Measurements from ENCODE around the gene SPTB.

SPTB gene

DNA sequence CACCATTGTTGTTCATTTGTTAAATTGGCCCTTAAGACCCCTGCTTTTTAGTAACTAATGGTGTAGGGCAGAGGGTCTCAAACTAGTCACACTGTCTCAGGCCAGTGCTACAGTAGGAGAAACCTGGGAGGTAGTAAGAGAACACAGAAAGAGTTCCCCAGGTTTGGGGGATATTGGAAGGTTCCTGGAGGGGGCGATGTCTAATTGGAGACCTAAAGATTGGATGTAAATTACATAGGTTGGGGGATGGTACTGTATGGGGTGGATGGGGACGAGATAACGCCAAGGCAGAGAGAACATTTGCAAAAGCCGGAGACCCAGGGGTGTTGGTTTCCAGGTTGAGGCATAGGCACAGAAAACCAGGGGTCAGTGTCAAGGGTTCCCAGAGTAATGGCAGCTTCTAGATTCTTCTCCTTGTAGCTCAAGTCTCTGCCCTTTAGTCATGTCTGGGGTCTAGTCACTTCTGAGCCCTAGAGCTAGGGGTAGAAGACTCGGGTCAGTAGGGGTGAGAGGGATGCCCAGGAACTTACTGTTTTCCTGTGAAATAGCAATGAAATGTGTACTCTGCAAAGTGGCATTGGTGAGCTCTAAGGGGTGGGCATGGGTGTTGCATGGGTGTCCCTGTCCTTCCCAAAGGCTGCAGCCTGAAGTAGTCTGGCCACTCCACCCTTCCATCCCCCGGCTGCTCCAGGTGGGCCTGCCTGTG lies 153.7 kb downstream of the SPTB start:
- Mint-ChIP-seq H3K4me3 (no peak overlapping the region), H3K27me3 (peaks cover 37% of the 10 kb centered on the region), H3K4me1 (peaks cover 10% of the 10 kb centered on the region), H3K9me3 (peaks cover under 1% of the 10 kb centered on the region), H3K36me3 (no peaks in the 10 kb centered on the region), H3K27ac (no peak overlapping the region)
- no peak for ATAC-seq

DNA sequence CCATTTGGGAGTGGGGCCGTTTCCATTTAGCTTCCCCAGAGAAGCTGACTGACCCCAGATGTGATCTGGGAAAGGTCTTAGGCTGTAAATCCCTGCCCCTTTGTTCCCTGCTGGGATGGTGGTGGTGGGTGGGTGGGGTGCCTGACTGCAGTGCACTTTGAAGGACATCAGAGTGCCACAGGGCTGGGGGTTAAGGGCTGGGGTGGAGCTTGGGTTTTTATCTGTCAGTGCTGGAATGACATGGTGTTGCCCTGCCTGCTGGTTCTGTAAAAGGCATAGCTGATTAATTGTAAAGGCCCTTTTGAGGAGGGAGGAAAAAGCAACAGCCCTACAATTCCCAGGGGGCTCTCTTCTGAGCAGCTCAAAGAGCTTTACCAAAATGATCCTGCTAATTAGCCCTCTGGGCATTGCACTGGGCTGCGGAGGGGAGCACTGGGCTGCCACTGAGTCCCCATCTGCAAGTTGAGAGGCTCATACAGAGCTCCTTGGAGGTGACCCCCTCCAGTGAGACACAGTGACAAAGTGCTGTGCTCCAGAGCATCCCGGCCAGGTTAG lies 154.4 kb downstream of the SPTB start:
- peaks cover 4% of the 10 kb centered on the region for H3K9me3 Mint-ChIP-seq
- H3K4me1 Mint-ChIP-seq: peaks cover 10% of the 10 kb centered on the region
- no peaks in the 10 kb centered on the region for H3K36me3 Mint-ChIP-seq
- H3K27ac Mint-ChIP-seq: no peak overlapping the region
- no peak overlapping the region for H3K4me3 Mint-ChIP-seq
- no peak for ATAC-seq
- peaks cover 44% of the 10 kb centered on the region for H3K27me3 Mint-ChIP-seq

DNA sequence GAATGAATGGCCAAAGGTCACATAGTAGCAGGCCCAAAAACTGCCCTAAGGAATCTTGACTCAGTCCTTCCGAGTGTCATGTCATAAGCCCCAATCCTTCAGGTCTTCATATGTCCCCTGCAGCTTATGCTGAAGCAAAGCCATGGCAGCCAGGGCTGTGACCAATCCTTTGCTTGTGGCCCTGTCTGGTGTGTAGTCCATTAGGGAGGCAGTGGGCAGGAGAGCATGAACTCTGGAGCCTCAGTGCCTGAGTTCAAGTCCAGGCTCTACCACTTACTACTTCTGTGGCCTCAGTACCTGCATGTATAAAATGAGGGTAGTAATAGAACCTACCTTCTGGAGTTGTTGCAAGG lies 155.2 kb downstream of the SPTB start:
- H3K27me3 Mint-ChIP-seq: peaks cover 45% of the 10 kb centered on the region
- H3K27ac Mint-ChIP-seq: no peak overlapping the region
- H3K9me3 Mint-ChIP-seq: peaks cover 4% of the 10 kb centered on the region
- no peak for ATAC-seq
- H3K4me3 Mint-ChIP-seq: no peak overlapping the region
- no peaks in the 10 kb centered on the region for H3K36me3 Mint-ChIP-seq
- peaks cover 10% of the 10 kb centered on the region for H3K4me1 Mint-ChIP-seq

DNA sequence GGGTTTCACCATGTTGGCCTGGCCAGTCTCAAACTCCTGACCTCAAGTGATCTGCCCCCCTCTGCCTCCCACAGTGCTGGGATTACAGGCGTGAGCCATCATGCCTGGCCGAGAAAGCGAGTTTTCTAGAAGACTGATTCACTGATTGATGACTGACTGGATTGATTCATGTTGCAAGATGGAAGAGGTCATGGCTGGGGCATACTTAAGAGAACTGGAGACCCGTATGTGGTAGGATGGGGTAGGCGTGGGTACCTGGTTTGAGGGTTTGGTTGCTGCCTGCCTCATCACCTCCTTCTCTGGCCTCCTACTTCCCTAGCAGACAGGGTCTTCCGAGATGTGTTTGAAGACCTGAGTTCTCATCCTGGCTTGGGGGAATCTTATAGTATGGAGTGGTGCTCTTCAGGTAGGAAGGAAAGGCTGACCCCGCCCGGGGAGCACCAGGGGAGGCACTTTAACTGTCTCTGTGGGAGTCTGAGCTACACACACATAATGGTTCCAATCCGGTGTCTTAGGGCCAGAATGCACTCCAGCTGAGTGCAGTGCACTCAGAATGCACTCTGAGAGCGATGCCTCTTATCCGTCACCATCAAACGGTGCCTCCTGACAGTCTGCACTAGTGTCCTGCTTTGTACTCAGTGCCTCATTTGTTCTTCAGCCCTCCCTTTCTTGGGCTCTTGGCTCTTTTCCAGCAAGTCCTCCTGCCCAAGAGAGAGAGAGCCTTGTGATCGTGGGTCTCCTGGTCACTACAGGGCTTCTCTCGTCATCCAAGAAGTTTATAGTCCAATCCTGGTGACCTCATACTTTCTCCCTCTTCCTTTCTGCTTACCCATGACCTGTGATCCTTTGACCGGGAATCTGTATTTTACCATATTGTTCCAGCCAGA lies 155.8 kb downstream of the SPTB start:
- Mint-ChIP-seq H3K27ac (no peak overlapping the region), H3K4me3 (no peak overlapping the region), H3K4me1 (peaks cover 10% of the 10 kb centered on the region), H3K27me3 (peaks cover 48% of the 10 kb centered on the region), H3K36me3 (no peaks in the 10 kb centered on the region), H3K9me3 (peaks cover 4% of the 10 kb centered on the region)
- no peak for ATAC-seq

DNA sequence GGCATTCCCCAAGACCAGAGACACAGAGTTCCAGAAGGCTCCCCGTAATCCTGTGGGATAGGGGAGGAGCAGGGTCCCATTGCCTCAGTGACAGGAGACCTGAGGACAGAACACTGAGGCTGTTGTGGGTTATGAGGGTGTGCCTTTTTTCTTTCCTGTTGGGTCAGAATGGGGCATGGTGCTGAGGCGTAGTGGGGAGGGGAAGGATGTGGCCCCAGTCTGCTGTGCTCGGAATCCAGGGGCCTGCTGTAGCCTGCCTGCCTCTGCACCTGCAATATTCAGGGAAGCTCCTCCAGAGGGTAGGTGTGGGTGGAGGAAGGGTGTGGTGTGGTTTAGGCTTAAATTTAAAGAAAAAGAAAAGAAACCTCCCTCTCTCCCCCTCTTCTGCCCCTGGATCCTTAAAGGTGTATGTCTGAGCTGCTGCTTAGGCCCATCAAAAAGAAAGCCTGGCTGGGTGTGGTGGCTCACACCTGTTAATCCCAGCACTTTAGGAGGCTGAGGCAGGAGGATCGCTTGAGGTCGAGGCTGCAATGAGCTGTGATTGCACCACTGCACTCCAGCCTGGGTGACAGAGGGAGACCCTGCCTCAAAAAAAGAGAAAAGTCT lies 156.8 kb downstream of the SPTB start:
- H3K9me3 Mint-ChIP-seq: peaks cover 4% of the 10 kb centered on the region
- H3K27ac Mint-ChIP-seq: no peak overlapping the region
- ATAC-seq: no peak
- peaks cover 55% of the 10 kb centered on the region for H3K27me3 Mint-ChIP-seq
- H3K4me1 Mint-ChIP-seq: peaks cover 1% of the 10 kb centered on the region
- H3K36me3 Mint-ChIP-seq: no peaks in the 10 kb centered on the region
- H3K4me3 Mint-ChIP-seq: no peak overlapping the region

DNA sequence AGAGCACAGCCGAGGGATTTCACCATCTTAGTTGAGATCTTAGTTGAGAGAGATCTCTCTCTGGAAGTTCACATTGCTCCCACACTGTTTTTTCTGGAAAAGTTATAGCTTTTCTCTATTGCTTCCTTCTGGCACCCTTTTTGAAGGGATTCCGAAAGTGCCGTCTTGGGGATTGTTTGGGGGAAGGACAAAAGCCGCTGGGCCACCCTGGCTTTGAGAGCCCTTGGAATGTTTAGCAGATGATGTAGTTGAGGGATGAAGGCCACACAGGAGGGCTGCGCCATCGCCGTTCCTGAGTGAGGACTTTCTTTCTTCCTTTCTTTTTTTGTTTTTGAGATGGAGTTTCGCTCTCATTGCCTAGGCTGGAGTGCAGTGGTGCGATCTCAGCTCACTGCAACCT lies 157.8 kb downstream of the SPTB start:
- no peak overlapping the region for H3K4me3 Mint-ChIP-seq
- no peak overlapping the region for H3K27ac Mint-ChIP-seq
- ATAC-seq: no peak
- peaks cover 65% of the 10 kb centered on the region for H3K27me3 Mint-ChIP-seq
- no peaks in the 10 kb centered on the region for H3K4me1 Mint-ChIP-seq
- H3K36me3 Mint-ChIP-seq: no peaks in the 10 kb centered on the region
- peaks cover 4% of the 10 kb centered on the region for H3K9me3 Mint-ChIP-seq

DNA sequence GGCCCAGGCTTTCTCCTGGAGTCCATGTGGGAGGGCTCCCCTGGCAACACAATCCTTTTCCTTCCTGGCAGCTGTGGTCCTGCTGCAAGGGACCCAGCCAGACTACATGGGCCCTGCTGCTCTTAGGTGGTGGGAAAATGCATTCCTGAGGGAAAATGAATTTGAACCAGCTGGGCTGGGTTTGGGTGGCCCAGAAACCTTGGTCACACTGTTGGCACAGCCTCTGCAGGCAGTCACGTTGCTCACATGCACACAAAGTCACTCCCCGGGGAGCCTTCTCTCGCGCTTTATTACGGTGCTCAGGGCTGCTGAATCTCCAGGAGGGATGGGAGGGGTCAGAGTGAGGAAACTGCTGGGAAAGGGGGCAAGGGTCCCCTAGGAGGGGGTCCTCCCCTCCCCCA lies 158.3 kb downstream of the SPTB start:
- peaks cover 70% of the 10 kb centered on the region for H3K27me3 Mint-ChIP-seq
- peaks cover 4% of the 10 kb centered on the region for H3K9me3 Mint-ChIP-seq
- H3K4me1 Mint-ChIP-seq: no peaks in the 10 kb centered on the region
- H3K36me3 Mint-ChIP-seq: no peaks in the 10 kb centered on the region
- ATAC-seq: no peak
- no peak overlapping the region for H3K27ac Mint-ChIP-seq
- H3K4me3 Mint-ChIP-seq: no peak overlapping the region

DNA sequence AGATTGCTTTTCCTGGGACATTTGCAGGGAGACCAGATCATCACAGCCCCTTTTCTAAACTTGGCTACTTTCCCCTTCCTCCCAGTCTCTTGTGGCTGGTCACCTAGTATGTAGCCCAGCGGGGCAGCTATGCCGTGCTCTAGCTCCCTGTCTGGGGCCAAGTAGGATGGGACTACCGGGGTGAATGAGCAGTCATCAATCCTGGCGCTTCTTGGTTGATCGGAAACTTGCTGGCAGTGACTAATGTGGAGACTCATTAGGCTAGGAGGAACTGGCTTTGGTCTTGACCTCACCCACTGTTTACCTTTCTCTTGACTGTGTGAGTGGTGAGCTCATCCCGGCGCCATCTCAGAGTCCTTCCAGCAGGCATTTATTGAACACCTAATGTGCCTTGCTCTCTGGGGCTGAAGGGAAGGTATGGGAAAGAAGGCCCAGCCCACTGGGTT lies 159.6 kb downstream of the SPTB start:
- no peaks in the 10 kb centered on the region for H3K36me3 Mint-ChIP-seq
- H3K4me1 Mint-ChIP-seq: no peaks in the 10 kb centered on the region
- peaks cover 4% of the 10 kb centered on the region for H3K9me3 Mint-ChIP-seq
- H3K27me3 Mint-ChIP-seq: peaks cover 69% of the 10 kb centered on the region
- no peak overlapping the region for H3K27ac Mint-ChIP-seq
- H3K4me3 Mint-ChIP-seq: no peak overlapping the region
- ATAC-seq: no peak

DNA sequence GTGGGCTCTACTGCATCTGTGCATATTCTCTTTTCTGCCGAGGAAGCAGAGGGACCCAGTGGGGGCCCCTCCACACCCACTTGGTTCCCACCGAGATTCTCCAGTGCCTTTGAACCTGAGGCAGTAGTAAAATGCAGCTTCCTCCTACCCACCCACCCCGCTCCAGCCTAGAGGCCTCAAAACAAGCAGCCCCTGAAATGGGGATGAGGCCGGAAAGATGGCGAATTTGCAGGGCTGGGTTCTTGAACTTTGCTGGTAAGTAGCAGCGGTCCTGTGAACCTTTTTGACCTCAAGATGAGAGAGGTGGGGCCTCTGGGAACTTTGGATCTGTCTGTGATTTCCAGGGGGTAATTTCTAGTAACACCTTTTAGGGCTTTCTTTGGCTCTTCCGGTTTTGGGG lies 160.1 kb downstream of the SPTB start:
- H3K27me3 Mint-ChIP-seq: peaks cover 72% of the 10 kb centered on the region
- H3K27ac Mint-ChIP-seq: no peak overlapping the region
- H3K9me3 Mint-ChIP-seq: peaks cover 6% of the 10 kb centered on the region
- no peaks in the 10 kb centered on the region for H3K36me3 Mint-ChIP-seq
- no peaks in the 10 kb centered on the region for H3K4me1 Mint-ChIP-seq
- ATAC-seq: no peak
- H3K4me3 Mint-ChIP-seq: no peak overlapping the region

DNA sequence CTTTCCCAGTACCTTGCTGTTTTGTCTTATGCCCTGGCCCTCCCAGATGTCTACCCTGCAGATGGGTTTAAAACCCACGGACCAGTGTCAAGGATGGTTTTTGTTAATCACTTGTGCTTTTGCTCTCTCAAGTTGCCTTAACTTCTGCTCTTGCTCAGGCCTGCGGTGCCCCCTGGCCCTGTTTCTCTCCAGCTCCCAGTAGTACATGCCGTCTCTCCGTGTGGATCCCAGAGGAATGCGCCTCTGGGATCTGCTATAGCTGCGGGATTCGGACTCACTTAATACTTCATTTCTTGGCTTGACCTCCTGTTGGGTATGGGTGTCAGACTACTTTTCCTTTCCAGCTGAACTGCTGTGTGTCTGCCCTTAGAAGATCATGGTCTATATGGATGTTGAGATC lies 160.9 kb downstream of the SPTB start:
- H3K36me3 Mint-ChIP-seq: peaks cover 7% of the 10 kb centered on the region

DNA sequence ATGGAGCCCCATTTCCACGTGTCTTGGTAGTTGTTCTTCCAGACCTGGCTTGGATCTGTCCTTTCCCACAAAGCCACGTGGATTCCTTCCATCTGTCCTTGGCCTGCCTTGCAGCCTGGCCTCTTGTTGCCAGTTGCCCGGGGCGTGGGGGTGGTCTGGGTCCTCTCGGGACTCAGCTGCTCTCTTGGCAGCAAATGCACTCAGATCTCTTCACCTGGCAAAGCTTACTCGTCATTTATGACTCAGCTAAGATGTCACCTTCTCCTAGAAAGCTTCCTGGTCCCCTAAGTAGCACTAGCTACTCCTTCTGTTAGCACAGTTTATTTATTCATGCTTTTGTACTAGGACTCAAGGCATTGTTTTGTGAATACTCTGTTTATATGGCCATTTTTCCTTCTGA lies 161.8 kb downstream of the SPTB start:
- peaks cover 15% of the 10 kb centered on the region for H3K36me3 Mint-ChIP-seq
- no peak for ATAC-seq
- H3K27me3 Mint-ChIP-seq: peaks cover 73% of the 10 kb centered on the region
- no peak overlapping the region for H3K27ac Mint-ChIP-seq
- peaks cover 19% of the 10 kb centered on the region for H3K9me3 Mint-ChIP-seq
- no peaks in the 10 kb centered on the region for H3K4me1 Mint-ChIP-seq
- H3K4me3 Mint-ChIP-seq: no peak overlapping the region

More for the DNA sequence above, 160.9 kb downstream of the SPTB start:
- ATAC-seq: no peak
- no peak overlapping the region for H3K27ac Mint-ChIP-seq
- peaks cover 13% of the 10 kb centered on the region for H3K9me3 Mint-ChIP-seq
- H3K4me1 Mint-ChIP-seq: no peaks in the 10 kb centered on the region
- no peak overlapping the region for H3K4me3 Mint-ChIP-seq
- peaks cover 68% of the 10 kb centered on the region for H3K27me3 Mint-ChIP-seq

DNA sequence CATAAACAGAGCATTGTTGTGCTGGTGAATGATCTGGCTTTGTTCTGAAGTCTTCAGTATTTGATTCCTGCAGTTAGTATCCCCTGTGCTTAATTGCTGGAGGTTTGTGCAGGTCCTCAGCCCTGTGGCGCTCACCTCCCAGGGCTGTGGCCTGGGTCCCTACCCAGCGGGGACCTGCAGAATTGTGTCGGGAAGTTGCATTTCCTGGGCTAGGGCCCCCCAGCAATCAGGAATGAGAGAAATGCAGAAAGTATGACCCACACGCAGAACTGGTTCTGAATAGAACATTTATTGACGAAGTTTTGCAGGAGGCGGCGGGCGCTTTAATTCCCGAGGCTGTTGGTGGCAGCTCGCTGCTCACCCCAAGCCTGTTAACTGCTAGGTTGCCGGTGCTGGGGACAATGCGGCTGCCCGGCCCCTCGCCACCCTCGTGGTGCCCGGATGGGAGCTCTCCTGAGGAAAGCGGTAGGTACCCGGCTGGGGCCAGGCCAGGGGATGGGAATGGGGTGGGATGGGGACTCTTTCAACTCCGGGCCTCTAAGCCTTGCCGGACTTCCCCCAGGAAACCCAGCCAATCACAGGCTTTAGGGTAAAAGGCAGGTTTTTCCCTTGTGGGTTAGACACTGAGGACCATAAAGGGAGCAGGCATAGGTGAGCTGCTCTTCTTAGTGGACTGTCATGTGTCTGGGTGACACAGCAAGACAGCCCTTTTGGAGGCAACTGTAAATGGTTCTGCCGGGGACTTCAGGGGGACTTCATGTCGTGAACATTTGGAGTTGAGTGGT lies 163.9 kb downstream of the SPTB start:
- H3K36me3 Mint-ChIP-seq: peaks cover 19% of the 10 kb centered on the region
- H3K9me3 Mint-ChIP-seq: peaks cover 19% of the 10 kb centered on the region
- no peak overlapping the region for H3K27ac Mint-ChIP-seq
- ATAC-seq: no peak
- H3K4me3 Mint-ChIP-seq: no peak overlapping the region
- peaks cover 63% of the 10 kb centered on the region for H3K27me3 Mint-ChIP-seq
- no peaks in the 10 kb centered on the region for H3K4me1 Mint-ChIP-seq

DNA sequence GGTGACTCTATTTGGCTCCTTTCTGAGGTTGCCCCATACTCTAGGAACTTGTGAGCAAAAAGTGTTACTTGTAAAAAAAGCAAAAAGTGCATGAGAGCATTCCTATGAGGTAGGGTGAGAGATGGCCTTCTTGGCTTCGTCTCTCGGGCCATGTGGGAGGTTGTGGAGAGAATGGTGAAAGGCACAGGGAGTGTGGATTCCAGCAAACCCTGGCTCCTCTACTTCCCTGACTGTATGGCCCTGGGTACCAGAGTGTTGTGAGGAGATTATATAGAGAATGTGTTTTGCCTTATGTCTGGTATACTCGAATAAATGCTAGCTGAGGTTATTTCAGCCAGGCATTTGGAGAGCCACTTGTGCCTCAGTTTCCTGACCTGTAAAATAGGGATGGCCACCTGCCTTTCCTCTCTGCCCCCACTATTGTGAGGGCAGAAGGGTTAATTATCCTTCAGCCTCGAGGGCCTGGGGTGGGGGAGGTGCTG lies 164.5 kb downstream of the SPTB start:
- no peaks in the 10 kb centered on the region for H3K4me1 Mint-ChIP-seq
- H3K27ac Mint-ChIP-seq: no peak overlapping the region
- H3K9me3 Mint-ChIP-seq: peaks cover 18% of the 10 kb centered on the region
- H3K36me3 Mint-ChIP-seq: peaks cover 19% of the 10 kb centered on the region
- ATAC-seq: no peak
- peaks cover 57% of the 10 kb centered on the region for H3K27me3 Mint-ChIP-seq
- no peak overlapping the region for H3K4me3 Mint-ChIP-seq

DNA sequence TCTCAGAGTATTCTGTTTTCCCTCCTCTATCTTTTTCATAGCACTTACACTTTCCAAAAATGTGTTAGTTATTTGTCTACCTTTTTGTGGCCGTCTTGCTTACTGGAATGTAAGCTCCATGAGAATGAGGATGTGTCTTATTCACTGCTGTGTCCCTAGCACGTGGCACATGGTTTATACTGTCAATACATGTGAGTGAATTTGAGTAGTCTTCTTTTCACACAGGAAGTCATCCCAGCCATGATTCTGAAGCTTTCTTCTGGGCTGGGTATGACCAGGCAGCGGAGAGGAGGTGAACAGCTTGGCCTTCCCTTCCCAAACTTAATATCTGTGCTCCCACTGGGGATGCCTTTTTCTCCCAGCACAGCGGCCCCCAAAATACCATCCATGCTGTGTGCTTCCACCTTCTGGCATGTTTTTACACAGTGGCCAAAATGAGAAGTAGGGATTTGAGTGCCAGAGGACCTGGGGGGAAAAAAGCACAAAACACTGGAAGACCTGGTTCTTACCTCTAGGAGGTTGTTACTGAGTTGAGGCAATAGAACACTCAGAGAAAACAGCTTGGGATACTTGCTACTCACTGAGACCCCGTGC lies 165.2 kb downstream of the SPTB start:
- H3K27ac Mint-ChIP-seq: no peak overlapping the region
- peaks cover 19% of the 10 kb centered on the region for H3K36me3 Mint-ChIP-seq
- peaks cover under 1% of the 10 kb centered on the region for H3K4me1 Mint-ChIP-seq
- peaks cover 18% of the 10 kb centered on the region for H3K9me3 Mint-ChIP-seq
- peaks cover 57% of the 10 kb centered on the region for H3K27me3 Mint-ChIP-seq
- no peak for ATAC-seq
- H3K4me3 Mint-ChIP-seq: no peak overlapping the region

Measured in stimulated activated memory B cell treated with anti-CD40 and anti-IgM and Interleukin-4, amounts not matched to agents 10 μg/mL and 1 μg/mL and 100 μg/mL, for 72 hours (primary cell).